IMR-90 (cell line): ENCODE results near the gene GNPTG. TPM values are rescaled to one million over a fixed set of nuclear protein-coding genes. Genes with fewer than 3 reads are reported as not detected.

Experiments
- ATAC-seq: fragments of 200-7000 bp; cut with Tn5 transposase; 2 replicates; pipeline ENCODE4 v1.9.1; 2020; ENCODE audit warnings: low read depth, mild to moderate bottlenecking, moderate library complexity
- BruUV-seq: library from RNA; stranded (reverse); fragments of 400-500 nt; replicated peaks from 2 replicates; lab custom pipeline; 2021; lab: Mats Ljungman, UMichigan
- CTCF ChIA-PET: fragments of 300-600 bp; formaldehyde crosslinking; extraction: SDS; loops from one replicate; lab custom pipeline; 2021; ENCODE audit warnings: antibody characterized with exemption; lab: Yijun Ruan, JAX
- POLR2A ChIA-PET: fragments of 300-600 bp; sonication (Branson Sonifier 250); formaldehyde crosslinking; loops from one replicate; lab custom pipeline; 2022; ENCODE audit warnings: antibody characterized with exemption; ENCODE audit not compliant: unreplicated experiment; lab: Charles Lee
- DNase-seq: peaks from one replicate; pipeline ENCODE4 v3.0.0; 2013
- H2AFZ ChIP-seq: replicated peaks from 2 replicates; pipeline ENCODE3; 2013; ENCODE audit warnings: low read length, mild to moderate bottlenecking; ENCODE audit not compliant: poor library complexity
- H2AK5ac ChIP-seq: 2 replicates; pipeline ENCODE4 v1.6.1; 2013; ENCODE audit warnings: low read depth, low read length, inconsistent platforms
- H2AK9ac ChIP-seq: replicated peaks from 2 replicates; pipeline ENCODE3; 2013; ENCODE audit warnings: mild to moderate bottlenecking, low read depth, low read length, moderate library complexity; ENCODE audit not compliant: poor library complexity
- H2BK120ac ChIP-seq: 2 replicates; pipeline ENCODE4 v1.6.1; 2013; ENCODE audit warnings: low read depth, low read length, inconsistent platforms
- H2BK15ac ChIP-seq: 3 replicates; pipeline ENCODE4 v1.6.1; 2013; ENCODE audit warnings: low read depth, low read length, inconsistent platforms
- H2BK20ac ChIP-seq: 2 replicates; pipeline ENCODE4 v1.6.1; 2013; ENCODE audit warnings: low read depth, mild to moderate bottlenecking, inconsistent platforms, low read length, moderate library complexity
- H2BK5ac ChIP-seq: 2 replicates; pipeline ENCODE4 v1.6.1; 2013; ENCODE audit warnings: mild to moderate bottlenecking, low read depth, low read length, inconsistent platforms; ENCODE audit not compliant: poor library complexity, severe bottlenecking
- H3K14ac ChIP-seq: replicated peaks from 2 replicates; pipeline ENCODE4 v1.6.1; 2013; ENCODE audit warnings: low read depth, low read length, inconsistent platforms
- H3K18ac ChIP-seq: 2 replicates; pipeline ENCODE4 v1.6.1; 2013; ENCODE audit warnings: low read depth, low read length, control low read depth
- H3K23ac ChIP-seq: 2 replicates; pipeline ENCODE4 v1.6.1; 2013; ENCODE audit warnings: low read depth, low read length, inconsistent platforms
- H3K27ac ChIP-seq: 2 replicates; pipeline ENCODE4 v1.5.1; 2013; ENCODE audit warnings: mild to moderate bottlenecking, control low read depth, low read length; ENCODE audit not compliant: insufficient read depth
- H3K27me3 ChIP-seq: 2 replicates; pipeline ENCODE4 v1.6.1; 2013; ENCODE audit warnings: low read length; ENCODE audit not compliant: control insufficient read depth, insufficient read depth
- H3K36me3 ChIP-seq: 2 replicates; pipeline ENCODE4 v1.6.1; 2013; ENCODE audit warnings: low read length, mixed read lengths; ENCODE audit not compliant: control insufficient read depth, insufficient read depth
- H3K4ac ChIP-seq: 2 replicates; pipeline ENCODE4 v1.6.1; 2013; ENCODE audit warnings: low read depth, low read length, inconsistent platforms
- H3K4me1 ChIP-seq: 2 replicates; pipeline ENCODE4 v1.6.1; 2013; ENCODE audit warnings: low read length, mixed read lengths; ENCODE audit not compliant: control insufficient read depth, insufficient read depth
- H3K4me2 ChIP-seq: 2 replicates; pipeline ENCODE4 v1.6.1; 2013; ENCODE audit warnings: low read depth, mild to moderate bottlenecking, control low read depth, low read length, moderate library complexity
- H3K4me3 ChIP-seq: 2 replicates; pipeline ENCODE4 v1.5.1; 2013; ENCODE audit warnings: low read depth, mild to moderate bottlenecking, control low read depth, low read length, moderate library complexity; ENCODE audit not compliant: insufficient read depth
- H3K56ac ChIP-seq: 2 replicates; pipeline ENCODE4 v1.6.1; 2013; ENCODE audit warnings: low read length, inconsistent platforms; ENCODE audit not compliant: insufficient read depth; ENCODE audit errors: extremely low read depth
- H3K79me1 ChIP-seq, 2 experiments: 2 replicates each; pipeline ENCODE4 v1.6.1; 2013; ENCODE audit warnings: low read length in 2 of 2, inconsistent platforms in 1 of 2, low read depth in 1 of 2
- H3K9ac ChIP-seq: 2 replicates; pipeline ENCODE4 v1.6.1; 2013; ENCODE audit warnings: low read depth, low read length, control low read depth
- H3K9me1 ChIP-seq: 2 replicates; pipeline ENCODE4 v1.6.1; 2013; ENCODE audit warnings: low read length, inconsistent platforms; ENCODE audit not compliant: insufficient read depth
- H3K9me3 ChIP-seq: 2 replicates; pipeline ENCODE4 v1.6.1; 2013; ENCODE audit warnings: low read length; ENCODE audit not compliant: control insufficient read depth, insufficient read depth
- H4K20me1 ChIP-seq: 2 replicates; pipeline ENCODE4 v1.6.1; 2013; ENCODE audit warnings: low read length, inconsistent platforms; ENCODE audit not compliant: insufficient read depth
- H4K5ac ChIP-seq: 2 replicates; pipeline ENCODE4 v1.6.1; 2013; ENCODE audit warnings: mild to moderate bottlenecking, low read depth, low read length, control low read depth
- H4K8ac ChIP-seq, 2 experiments: 2 replicates each; pipeline ENCODE4 v1.6.1; 2013; ENCODE audit warnings: low read depth in 2 of 2, low read length in 2 of 2, control low read depth in 1 of 2, inconsistent platforms in 1 of 2
- H4K91ac ChIP-seq: 2 replicates; pipeline ENCODE4 v1.6.1; 2013; ENCODE audit warnings: low read depth, low read length, inconsistent platforms; ENCODE audit not compliant: insufficient read depth
- BHLHE40 ChIP-seq: fragments of 150-350 bp; IDR thresholded peaks from 2 replicates; pipeline ENCODE4 v1.6.1; 2016; ENCODE audit warnings: mild to moderate bottlenecking, low read depth, low read length
- CEBPB ChIP-seq: IDR thresholded peaks from 2 replicates; pipeline ENCODE4 v1.6.1; 2012; ENCODE audit warnings: low read depth, low read length, improper control_type of control experiment
- CHD1 ChIP-seq: IDR thresholded peaks from 2 replicates; pipeline ENCODE4 v1.6.1; 2012; ENCODE audit warnings: low read depth, low read length, improper control_type of control experiment
- CTCF ChIP-seq: conservative IDR thresholded peaks from 2 replicates; pipeline ENCODE4 v1.5.1; 2012; ENCODE audit warnings: mild to moderate bottlenecking, low read depth, low read length, improper control_type of control experiment
- ELK1 ChIP-seq: fragments of 150-350 bp; IDR thresholded peaks from 2 replicates; pipeline ENCODE4 v1.6.1; 2016; ENCODE audit warnings: low read depth, mild to moderate bottlenecking, low read length, moderate library complexity, borderline replicate concordance
- FOS ChIP-seq: fragments of 150-350 bp; IDR thresholded peaks from 2 replicates; pipeline ENCODE4 v1.6.1; 2016; ENCODE audit warnings: low read depth, low read length
- MAZ ChIP-seq: IDR thresholded peaks from 2 replicates; pipeline ENCODE4 v1.6.1; 2012; ENCODE audit warnings: low read depth, mild to moderate bottlenecking, low read length, improper control_type of control experiment, moderate library complexity, borderline replicate concordance
- POLR2A ChIP-seq: IDR thresholded peaks from 2 replicates; pipeline ENCODE4 v1.6.1; 2012; ENCODE audit warnings: mild to moderate bottlenecking, low read depth, low read length
- RFX5 ChIP-seq: IDR thresholded peaks from 2 replicates; pipeline ENCODE4 v1.8.0; 2012; ENCODE audit warnings: low read depth, mild to moderate bottlenecking, low read length, moderate library complexity
- SMC3 ChIP-seq: fragments of 150-350 bp; IDR thresholded peaks from 2 replicates; pipeline ENCODE4 v1.6.1; 2016; ENCODE audit warnings: low read depth, mild to moderate bottlenecking, antibody characterized with exemption, low read length, moderate library complexity
- WGBS, 2 experiments: methylation state at CpG; one replicate each; pipeline versions ENCODE4 v1.1.5 to v1.1.7; 2013; ENCODE audit warnings: missing lambda C conversion rate in 2 of 2; ENCODE audit not compliant: insufficient read length in 1 of 2; ENCODE audit errors: extremely low coverage in 2 of 2; 5-methylcytosine and 5-hydroxymethylcytosine counted together
- dilution Hi-C: fragments of 300-500 bp; cut with HindIII; formaldehyde crosslinking; loops from one replicate; pipeline ENCODE4 v1.14.3; 2018; ENCODE audit warnings: low sequenced_read_pairs; ENCODE audit not compliant: unreplicated experiment
- in situ Hi-C: fragments of 300-500 bp; cut with MboI; formaldehyde crosslinking; loops from 3 replicates; pipeline ENCODE4 v1.14.3; 2019; ENCODE audit warnings: low sequenced_read_pairs, inconsistent platforms, mixed read lengths
- intact Hi-C: fragments of 100-400 bp; cut with micrococcal nuclease; formaldehyde crosslinking; loops from 2 replicates; pipeline ENCODE4 v1.10.0; 2022
- polyA plus RNA-seq, 3 experiments: library from polyadenylated mRNA; depleted of rRNA; stranded (reverse); fragments of >200 nt; gene quantifications; 2 replicates each; pipeline ENCODE4 v1.2.3, GENCODE V29; 2012; ENCODE audit warnings: low replicate concordance in 1 of 3
- total RNA-seq: library from RNA; depleted of rRNA; stranded (reverse); fragments of >200 nt; gene quantifications from 2 replicates; pipeline ENCODE4 v1.2.3, GENCODE V29; 2012

GNPTG gene
- total and polyA plus RNA-seq, 2 of the 4 experiments (the other 2 are of a cell fraction), result 14.9 to 70.8 TPM

- 96% methylated on average over 12 of the region's 25 CpGs; no CpG with 5 or more reads in 1 of the 2 experiments for WGBS, 2 experiments
- in situ Hi-C loops (no loop called here), intact Hi-C loops (no loop called here), dilution Hi-C loops (no loop called here)
- Histone ChIP-seq H4K8ac (peak overlapping the region; percentile 57 to 87; a peak in 2 of 4 replicates), H2AK9ac (peak overlapping the region; percentile 96), H4K91ac (peak overlapping the region; percentile 67), H3K27ac (peak overlapping the region; percentile 87), H2AK5ac (peak overlapping the region; percentile 94), H4K5ac (peak overlapping the region; percentile 49; the same call in 1 of the 2 replicates), H3K4ac (peak overlapping the region; percentile 81), H2BK120ac (peak overlapping the region; percentile 68), H3K9me1 (0 out of 2 replicates have a peak, but pooled peaks cover 6% of the 10 kb centered on the region), H3K23ac (peak overlapping the region; percentile 74), H4K20me1 (no peaks in the 10 kb centered on the region; the same call in 1 of the 2 replicates), H3K14ac (peak overlapping the region; percentile 70; the same call in 1 of the 2 replicates), H3K4me1 (peaks cover 11% of the 10 kb centered on the region), H2BK20ac (peak overlapping the region; percentile 31), H2BK15ac (peak overlapping the region; percentile 89; the same call in 2 of the 3 replicates), H2BK5ac (peak overlapping the region; percentile 97), H3K4me2 (peak overlapping the region; percentile 87), H3K4me3 (peak overlapping the region; percentile 55; the same call in 1 of the 2 replicates), H3K27me3 (no peaks in the 10 kb centered on the region), H3K36me3 (peaks cover 20% of the 10 kb centered on the region), H3K79me1 (peaks cover 9 to 30% of the 10 kb centered on the region in 2 experiments), H3K9ac (peak overlapping the region; percentile 73; the same call in 1 of the 2 replicates), H3K9me3 (no peaks in the 10 kb centered on the region), H3K56ac (peak overlapping the region; percentile 66; the same call in 1 of the 2 replicates), H2AFZ (no peak overlapping the region), H3K18ac (no peak overlapping the region)
- ChIA-PET POLR2A (no interaction called here), CTCF (no interaction called here)
- DNase-seq (no peak), ATAC-seq (no peak)
- TF ChIP-seq CEBPB, result no peak
- no peak for TF ChIP-seq FOS
- no peak for TF ChIP-seq POLR2A
- no peak for TF ChIP-seq SMC3
- TF ChIP-seq MAZ, result no peak
- TF ChIP-seq CHD1, result no peak
- TF ChIP-seq ELK1, result no peak
- TF ChIP-seq CTCF, result no peak
- TF ChIP-seq RFX5, result no peak
- TF ChIP-seq BHLHE40, result no peak
- no TSS peak for BruUV-seq
Measured at GRCh38 chr16:1378087-1378803, 26.5 kb downstream of the GNPTG start.
